ENCODE data around the gene EXOSC2. TPM values are rescaled to one million over a fixed set of nuclear protein-coding genes. Genes with fewer than 3 reads are reported as not detected.

The EXOSC2 gene
- total and polyA plus RNA-seq, 2 of the 4 experiments (the other 2 are of a cell fraction) = 27.0 to 48.6 TPM

- no peaks in the 10 kb centered on the region for H3K9me3 ChIP-seq (ENCODE audit: control insufficient read depth, insufficient read depth, low read length)
- H2AFZ ChIP-seq (replicated peaks; ENCODE audit: low read length, poor library complexity) = no peak overlapping the region
- ATAC-seq (ENCODE audit: low read depth) = no peak
- no TSS peak for BruUV-seq (replicated peaks)
- peaks cover 11% of the 10 kb centered on the region; the same call in 1 of the 2 replicates for H3K9me1 ChIP-seq (ENCODE audit: insufficient read depth, low read length)
- CTCF ChIA-PET = no interaction called here
- H2BK20ac ChIP-seq (ENCODE audit: low read depth, low read length) = no peak overlapping the region
- H4K20me1 ChIP-seq (ENCODE audit: insufficient read depth, low read length) = peaks cover 8% of the 10 kb centered on the region
- H3K56ac ChIP-seq (ENCODE audit: extremely low read depth, insufficient read depth, low read length) = no peak overlapping the region
- DNase-seq = no peak
- no peak overlapping the region for H3K18ac ChIP-seq (ENCODE audit: low read depth, low read length)
- H2AK5ac ChIP-seq (ENCODE audit: low read depth, low read length) = no peak overlapping the region
- H3K79me1 ChIP-seq (ENCODE audit: low read depth in 1 of 2, low read length in 2 of 2) = peaks cover 25 to 60% of the 10 kb centered on the region in 2 experiments
- no peak overlapping the region for H2AK9ac ChIP-seq (replicated peaks; ENCODE audit: low read depth, low read length, poor library complexity)
- H3K4me3 ChIP-seq (ENCODE audit: insufficient read depth, low read depth, low read length) = no peak overlapping the region
- POLR2A ChIA-PET (ENCODE audit: unreplicated experiment) = no interaction called here
- no peak overlapping the region for H3K4me2 ChIP-seq (ENCODE audit: low read depth, low read length)
- no peak overlapping the region for H2BK15ac ChIP-seq (ENCODE audit: low read depth, low read length)
- dilution Hi-C loops (cut with HindIII; ENCODE audit: low sequenced_read_pairs, unreplicated experiment) (no loop called here), intact Hi-C loops (cut with micrococcal nuclease) (no loop called here), in situ Hi-C loops (cut with MboI; ENCODE audit: low sequenced_read_pairs) (no loop called here)
- peaks cover 7% of the 10 kb centered on the region for H3K4me1 ChIP-seq (ENCODE audit: control insufficient read depth, insufficient read depth, low read length)
- no peak overlapping the region for H3K27ac ChIP-seq (ENCODE audit: insufficient read depth, low read length)
- H4K91ac ChIP-seq (ENCODE audit: insufficient read depth, low read depth, low read length) = no peak overlapping the region
- H3K9ac ChIP-seq (ENCODE audit: low read depth, low read length) = no peak overlapping the region
- H3K14ac ChIP-seq (replicated peaks; ENCODE audit: low read depth, low read length) = no peak overlapping the region
- no peak overlapping the region for H3K4ac ChIP-seq (ENCODE audit: low read depth, low read length)
- no peak overlapping the region for H4K5ac ChIP-seq (ENCODE audit: low read depth, low read length)
- no peak overlapping the region for H4K8ac ChIP-seq (ENCODE audit: low read depth in 2 of 2, low read length in 2 of 2)
- 100% methylated on average over 1 of the region's 3 CpGs; no CpG with 5 or more reads in 1 of the 2 experiments for WGBS, 2 experiments (ENCODE audit: extremely low coverage in 2 of 2, insufficient read length in 1 of 2)
- no peaks in the 10 kb centered on the region for H3K36me3 ChIP-seq (ENCODE audit: control insufficient read depth, insufficient read depth, low read length)
- no peak for TF ChIP-seq MAZ (IDR thresholded peaks at IDR 0.05; ENCODE audit: borderline replicate concordance, low read depth, low read length)
- no peak for TF ChIP-seq FOS (IDR thresholded peaks at IDR 0.05; ENCODE audit: low read depth, low read length)
- H3K27me3 ChIP-seq (ENCODE audit: control insufficient read depth, insufficient read depth, low read length) = no peaks in the 10 kb centered on the region
- H3K23ac ChIP-seq (ENCODE audit: low read depth, low read length) = no peak overlapping the region
- no peak overlapping the region for H2BK120ac ChIP-seq (ENCODE audit: low read depth, low read length)
- H2BK5ac ChIP-seq (ENCODE audit: low read depth, low read length, poor library complexity, severe bottlenecking) = no peak overlapping the region
Measured at GRCh38 chr9:130746434-130747212, 53.0 kb downstream of the EXOSC2 start.
